Suprapubic skin (tissue), 3 donors: ENCODE results near the gene STPG3.

ENCODE experiments used
- EP300 ChIP-seq: sonication (generic); formaldehyde crosslinking; IDR thresholded peaks from one replicate; pipeline ENCODE4 v1.6.1; 2017; ENCODE audit warnings: antibody characterized with exemption
- POLR2A ChIP-seq, 2 donors: fragments of 450-650 bp; IDR thresholded peaks; one replicate each; pipeline ENCODE4 v1.6.1; 2017; ENCODE audit warnings: antibody characterized with exemption in 2 of 2, mild to moderate bottlenecking in 2 of 2, moderate library complexity in 2 of 2
- TF ChIP-seq, protein P1 (sequence below), 2 donors: fragments of 200-600 bp in 1 of 2; fragments of 450-650 bp in 1 of 2; sonication (generic) in 1 of 2; IDR thresholded peaks; one replicate each; pipeline ENCODE4 v1.5.1; 2016 to 2019; ENCODE audit warnings: antibody characterized with exemption in 2 of 2, mild to moderate bottlenecking in 1 of 2, moderate library complexity in 1 of 2

DNA sequence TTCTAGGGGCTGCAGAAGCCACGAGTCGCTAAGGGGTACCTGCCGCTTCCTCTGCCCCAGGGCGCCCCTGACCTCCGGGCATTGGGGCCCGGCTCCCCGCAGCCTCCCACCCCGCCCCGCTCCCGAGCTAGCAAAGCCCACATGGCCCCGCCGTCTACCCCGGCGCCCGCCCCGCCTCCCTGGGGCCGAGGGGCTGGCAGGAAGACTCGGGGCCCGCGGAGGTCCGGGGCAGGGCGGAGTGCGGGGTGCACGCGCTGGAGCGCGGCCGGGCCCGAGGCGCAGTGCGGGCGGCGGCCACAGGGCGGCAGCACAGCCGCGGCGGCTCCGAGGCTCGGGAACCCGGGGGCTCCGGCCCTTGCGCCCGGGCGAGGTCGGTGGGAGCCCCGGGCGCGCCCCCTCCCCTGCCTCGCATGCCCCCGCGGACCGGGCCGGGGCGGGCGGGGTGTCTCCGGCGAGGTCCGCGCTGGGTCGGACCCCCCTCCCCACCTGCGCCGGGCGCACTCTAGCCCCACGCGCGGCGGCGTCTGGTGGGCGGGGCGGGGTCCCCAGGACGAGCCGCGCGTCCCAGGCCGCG, 44.2 kb downstream of the STPG3 start:
- TF ChIP-seq, protein P1, sequence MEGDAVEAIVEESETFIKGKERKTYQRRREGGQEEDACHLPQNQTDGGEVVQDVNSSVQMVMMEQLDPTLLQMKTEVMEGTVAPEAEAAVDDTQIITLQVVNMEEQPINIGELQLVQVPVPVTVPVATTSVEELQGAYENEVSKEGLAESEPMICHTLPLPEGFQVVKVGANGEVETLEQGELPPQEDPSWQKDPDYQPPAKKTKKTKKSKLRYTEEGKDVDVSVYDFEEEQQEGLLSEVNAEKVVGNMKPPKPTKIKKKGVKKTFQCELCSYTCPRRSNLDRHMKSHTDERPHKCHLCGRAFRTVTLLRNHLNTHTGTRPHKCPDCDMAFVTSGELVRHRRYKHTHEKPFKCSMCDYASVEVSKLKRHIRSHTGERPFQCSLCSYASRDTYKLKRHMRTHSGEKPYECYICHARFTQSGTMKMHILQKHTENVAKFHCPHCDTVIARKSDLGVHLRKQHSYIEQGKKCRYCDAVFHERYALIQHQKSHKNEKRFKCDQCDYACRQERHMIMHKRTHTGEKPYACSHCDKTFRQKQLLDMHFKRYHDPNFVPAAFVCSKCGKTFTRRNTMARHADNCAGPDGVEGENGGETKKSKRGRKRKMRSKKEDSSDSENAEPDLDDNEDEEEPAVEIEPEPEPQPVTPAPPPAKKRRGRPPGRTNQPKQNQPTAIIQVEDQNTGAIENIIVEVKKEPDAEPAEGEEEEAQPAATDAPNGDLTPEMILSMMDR (IDR thresholded peaks at IDR 0.05): peak; percentile 64 to 81
- no peak for TF ChIP-seq POLR2A (IDR thresholded peaks at IDR 0.05)
- no peak for TF ChIP-seq EP300
